ENCODE measurements around the gene MTHFD1.

The MTHFD1 gene

DNA sequence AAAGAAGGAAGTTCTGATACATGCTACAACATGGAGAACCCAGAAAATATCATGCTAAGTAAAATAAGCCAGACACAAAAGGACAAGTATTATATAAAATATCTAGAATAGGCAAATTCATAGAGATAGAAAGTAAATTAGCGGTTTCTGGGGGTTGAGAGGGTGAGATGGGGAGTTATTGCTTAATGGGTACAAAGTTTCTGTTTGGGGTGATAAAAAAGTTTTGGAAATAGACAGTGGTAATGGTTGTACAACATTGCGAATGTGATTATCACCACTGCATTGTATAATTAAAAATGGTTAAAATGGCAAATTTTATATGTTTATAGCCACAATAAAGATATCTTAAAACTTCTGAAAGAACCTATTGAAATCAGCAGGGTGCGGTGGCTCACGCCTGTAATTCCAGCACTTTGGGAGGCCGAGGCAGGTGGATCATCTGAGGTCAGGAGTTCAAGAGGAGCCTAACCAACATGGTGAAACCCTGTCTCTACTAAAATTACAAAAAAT, 100.5 kb downstream of the MTHFD1 start:
- DNase-seq (ENCODE audit: low read depth) = no peak
- TF ChIP-seq, protein P1, sequence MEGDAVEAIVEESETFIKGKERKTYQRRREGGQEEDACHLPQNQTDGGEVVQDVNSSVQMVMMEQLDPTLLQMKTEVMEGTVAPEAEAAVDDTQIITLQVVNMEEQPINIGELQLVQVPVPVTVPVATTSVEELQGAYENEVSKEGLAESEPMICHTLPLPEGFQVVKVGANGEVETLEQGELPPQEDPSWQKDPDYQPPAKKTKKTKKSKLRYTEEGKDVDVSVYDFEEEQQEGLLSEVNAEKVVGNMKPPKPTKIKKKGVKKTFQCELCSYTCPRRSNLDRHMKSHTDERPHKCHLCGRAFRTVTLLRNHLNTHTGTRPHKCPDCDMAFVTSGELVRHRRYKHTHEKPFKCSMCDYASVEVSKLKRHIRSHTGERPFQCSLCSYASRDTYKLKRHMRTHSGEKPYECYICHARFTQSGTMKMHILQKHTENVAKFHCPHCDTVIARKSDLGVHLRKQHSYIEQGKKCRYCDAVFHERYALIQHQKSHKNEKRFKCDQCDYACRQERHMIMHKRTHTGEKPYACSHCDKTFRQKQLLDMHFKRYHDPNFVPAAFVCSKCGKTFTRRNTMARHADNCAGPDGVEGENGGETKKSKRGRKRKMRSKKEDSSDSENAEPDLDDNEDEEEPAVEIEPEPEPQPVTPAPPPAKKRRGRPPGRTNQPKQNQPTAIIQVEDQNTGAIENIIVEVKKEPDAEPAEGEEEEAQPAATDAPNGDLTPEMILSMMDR (IDR thresholded peaks at IDR 0.05; ENCODE audit: low read length, missing control alignments) = no peak

DNA sequence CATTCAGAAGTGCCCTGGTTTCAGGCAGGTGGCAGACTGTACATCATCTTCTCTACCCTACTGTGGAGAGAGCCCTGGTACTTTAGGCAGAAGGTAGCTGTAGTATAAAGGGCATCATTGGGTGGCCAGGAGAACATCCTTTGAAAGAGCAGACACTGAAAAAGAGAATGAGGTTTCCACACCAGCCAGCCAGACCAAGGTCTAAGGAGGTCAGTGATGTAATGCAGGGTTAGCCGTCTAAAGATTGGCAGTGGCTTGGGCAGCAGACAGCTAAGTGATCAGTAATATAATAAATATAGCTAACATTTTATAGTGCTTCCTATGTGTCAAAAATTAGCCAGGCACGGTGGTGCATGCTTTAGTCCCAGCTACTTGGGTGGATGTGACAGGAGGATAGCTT, 103.5 kb downstream of the MTHFD1 start:
- DNase-seq (ENCODE audit: low read depth) = no peak
- TF ChIP-seq, protein P1 (IDR thresholded peaks at IDR 0.05; ENCODE audit: low read length, missing control alignments) = no peak
- H3K4me3 ChIP-seq (replicated peaks; ENCODE audit: low read depth, low read length) = no peak overlapping the region

More for the DNA sequence above, 100.5 kb downstream of the MTHFD1 start:
- H3K4me3 ChIP-seq (replicated peaks; ENCODE audit: low read depth, low read length) = no peak overlapping the region

DNA sequence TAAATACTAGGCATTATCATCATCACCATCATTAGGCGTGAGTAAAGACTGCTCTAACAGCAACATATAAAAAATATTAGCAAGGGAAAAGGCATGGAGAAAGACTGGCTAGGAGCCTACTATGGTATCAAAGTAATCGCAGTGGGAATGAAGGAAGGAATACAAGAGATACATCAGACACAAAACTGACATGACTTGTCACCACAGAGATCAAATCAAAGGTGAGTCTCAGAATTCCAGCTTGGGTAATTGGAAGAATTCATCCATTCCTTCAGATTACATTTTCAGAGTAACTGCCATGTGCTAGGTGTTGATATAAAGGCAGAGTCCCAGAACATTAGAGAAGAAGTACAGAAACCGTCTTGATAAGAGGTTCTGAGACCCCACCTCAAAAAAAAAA, 105.3 kb downstream of the MTHFD1 start:
- DNase-seq (ENCODE audit: low read depth) = no peak
- TF ChIP-seq, protein P1 (IDR thresholded peaks at IDR 0.05; ENCODE audit: low read length, missing control alignments) = no peak
- H3K4me3 ChIP-seq (replicated peaks; ENCODE audit: low read depth, low read length) = no peak overlapping the region

DNA sequence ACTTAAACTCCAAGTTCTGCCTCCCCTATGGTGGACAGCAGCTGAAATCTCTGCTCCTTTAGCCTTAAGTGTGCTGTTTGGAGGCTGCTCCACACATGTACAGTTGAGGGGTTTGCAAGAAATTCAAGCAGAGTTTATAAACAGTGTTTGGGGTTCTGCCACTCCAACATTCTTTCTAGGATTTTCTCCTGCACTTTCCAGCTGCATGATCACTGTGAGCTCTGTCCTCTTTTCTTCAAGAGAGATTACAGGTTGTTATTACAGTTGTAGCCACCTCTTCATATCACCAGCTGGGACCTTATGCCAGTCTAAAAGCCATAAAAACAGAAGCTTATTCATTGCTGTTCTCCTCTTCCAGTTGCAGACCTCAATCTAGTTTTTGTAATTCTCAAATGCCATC, 107.1 kb downstream of the MTHFD1 start:
- no peak for DNase-seq (ENCODE audit: low read depth)
- TF ChIP-seq, protein P1 (IDR thresholded peaks at IDR 0.05; ENCODE audit: low read length, missing control alignments) = no peak
- no peak overlapping the region for H3K4me3 ChIP-seq (replicated peaks; ENCODE audit: low read depth, low read length)

DNA sequence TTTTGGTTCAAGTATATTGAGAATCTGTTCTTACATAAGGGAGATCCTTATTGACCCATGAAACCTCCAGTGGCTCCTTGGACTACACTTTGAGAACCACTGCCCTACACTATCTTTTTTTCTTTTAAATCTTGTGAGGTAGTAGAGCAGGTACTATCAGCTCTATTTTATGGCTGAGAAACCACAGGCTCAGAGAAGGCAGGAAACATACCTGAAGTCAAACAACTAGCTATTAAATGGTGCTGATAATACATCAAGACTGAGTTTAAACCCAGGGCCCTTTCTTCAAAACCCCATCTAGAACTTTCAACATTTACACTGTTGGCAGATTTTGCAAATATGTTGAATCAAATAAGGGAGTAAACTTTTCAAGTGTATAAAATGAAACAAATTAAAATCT, 108.6 kb downstream of the MTHFD1 start:
- no peak overlapping the region for H3K4me3 ChIP-seq (replicated peaks; ENCODE audit: low read depth, low read length)
- no peak for DNase-seq (ENCODE audit: low read depth)
- TF ChIP-seq, protein P1 (IDR thresholded peaks at IDR 0.05; ENCODE audit: low read length, missing control alignments) = no peak

DNA sequence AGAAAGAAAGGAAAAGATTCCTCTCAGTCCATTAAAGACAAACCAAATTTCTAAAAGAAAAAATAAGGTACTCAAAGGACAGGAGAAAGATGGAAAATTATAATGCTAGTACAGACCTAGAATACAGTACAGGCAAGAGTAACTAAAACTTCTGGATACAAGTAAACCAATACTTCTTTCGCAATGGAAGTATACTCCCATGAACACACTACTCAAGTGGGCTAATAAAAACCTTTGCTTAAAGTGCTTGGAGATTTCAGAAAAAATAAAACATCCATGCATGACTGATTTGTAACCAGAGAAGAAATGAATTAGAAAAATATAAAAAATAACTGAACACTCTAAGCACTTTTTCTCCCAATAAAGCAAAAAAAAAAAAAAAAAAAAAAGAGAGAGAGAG, 111.9 kb downstream of the MTHFD1 start:
- no peak overlapping the region for H3K4me3 ChIP-seq (replicated peaks; ENCODE audit: low read depth, low read length)
- TF ChIP-seq, protein P1 (IDR thresholded peaks at IDR 0.05; ENCODE audit: low read length, missing control alignments) = no peak
- DNase-seq (ENCODE audit: low read depth) = peak; percentile 32

DNA sequence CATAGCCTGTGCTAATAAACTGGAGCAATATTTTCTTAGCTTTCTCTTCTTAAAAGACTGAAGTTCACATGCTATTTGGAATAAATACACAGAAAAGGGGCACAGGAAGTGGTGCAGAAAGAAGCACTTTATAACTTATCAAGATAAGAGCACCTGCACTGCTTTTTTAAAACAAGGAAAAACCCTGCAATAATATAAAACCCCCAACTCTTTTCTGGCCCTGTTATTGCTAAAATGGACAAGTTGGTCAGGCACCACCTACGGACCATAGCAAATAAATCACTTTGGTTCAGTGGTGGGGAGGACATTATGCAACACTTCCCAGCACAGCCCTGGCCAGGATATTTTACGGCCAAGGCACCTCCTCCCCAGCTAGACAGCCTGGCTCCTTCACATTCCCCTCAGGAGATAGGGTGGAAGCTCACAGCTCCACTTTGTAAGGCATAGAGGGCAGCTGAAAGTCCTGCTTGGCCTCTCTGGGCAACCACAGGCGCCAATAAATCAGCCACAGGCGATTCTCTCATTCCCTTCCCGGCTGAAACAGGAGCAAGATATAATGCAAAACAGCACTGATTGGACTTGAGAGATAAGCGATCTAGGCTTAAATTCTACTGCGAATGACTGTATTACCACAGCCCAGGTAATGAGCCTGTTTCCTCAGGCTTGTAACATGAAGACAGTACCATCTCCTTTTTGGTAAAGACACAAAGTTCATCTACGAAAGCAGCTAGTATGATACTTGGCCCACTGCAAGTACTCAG, 113.4 kb downstream of the MTHFD1 start:
- DNase-seq (ENCODE audit: low read depth) = peak; percentile 86
- TF ChIP-seq, protein P1 (IDR thresholded peaks at IDR 0.05; ENCODE audit: low read length, missing control alignments) = peak; percentile 32
- H3K4me3 ChIP-seq (replicated peaks; ENCODE audit: low read depth, low read length) = peak overlapping the region; percentile 76
